Spleen (tissue), 11 donors: Measurements from ENCODE around the gene NPY5R. TPM values are rescaled to one million over a fixed set of nuclear protein-coding genes. Genes with fewer than 3 reads are reported as not detected.

Experiments
- DNase-seq: peaks from one replicate; pipeline ENCODE4 v3.0.0-alpha.2; 2020
- H3K27ac ChIP-seq, 8 donors: fragments of 200-600 bp; sonication (generic) in 7 of 8; 1 replicate in 4 of 8; 2 replicates in 4 of 8; pipeline versions ENCODE4 v1.5.0 to v1.8.0; 2016 to 2021; ENCODE audit warnings: inconsistent platforms in 4 of 8, mild to moderate bottlenecking in 4 of 8, moderate library complexity in 1 of 8
- H3K27me3 ChIP-seq, 7 donors: fragments of 200-600 bp; sonication (generic) in 6 of 7; replicated peaks in 1 of 7; 1 replicate in 4 of 7; 2 replicates in 3 of 7; pipeline versions ENCODE4 v1.5.0 to v1.8.0; 2016 to 2021; ENCODE audit warnings: inconsistent platforms in 3 of 7, mild to moderate bottlenecking in 1 of 7
- H3K36me3 ChIP-seq, 6 donors: fragments of 200-600 bp; sonication (generic) in 5 of 6; 1 replicate in 4 of 6; 2 replicates in 2 of 6; pipeline versions ENCODE4 v1.5.0 to v1.8.0; 2016 to 2021; ENCODE audit warnings: inconsistent platforms in 2 of 6
- H3K4me1 ChIP-seq, 6 donors: fragments of 200-600 bp; sonication (generic) in 5 of 6; 1 replicate in 3 of 6; 2 replicates in 3 of 6; pipeline versions ENCODE4 v1.5.0 to v1.8.0; 2016 to 2021; ENCODE audit warnings: inconsistent platforms in 3 of 6
- H3K4me3 ChIP-seq, 8 donors: fragments of 200-600 bp; sonication (generic) in 7 of 8; 1 replicate in 4 of 8; 2 replicates in 4 of 8; pipeline versions ENCODE4 v1.5.0 to v1.8.0; 2016 to 2021; ENCODE audit warnings: inconsistent platforms in 4 of 8, mild to moderate bottlenecking in 4 of 8, moderate library complexity in 2 of 8
- H3K9me3 ChIP-seq, 8 donors: fragments of 200-600 bp; sonication (generic) in 7 of 8; 1 replicate in 4 of 8; 2 replicates in 4 of 8; pipeline versions ENCODE4 v1.5.0 to v1.8.0; 2016 to 2021; ENCODE audit warnings: inconsistent platforms in 4 of 8
- POLR2A ChIP-seq, 3 donors: fragments of 450-650 bp; IDR thresholded peaks; one replicate each; pipeline ENCODE4 v1.5.1; 2017; ENCODE audit warnings: antibody characterized with exemption in 3 of 3, mild to moderate bottlenecking in 1 of 3
- POLR2AphosphoS5 ChIP-seq, 3 donors: sonication (generic); formaldehyde crosslinking; IDR thresholded peaks; one replicate each; pipeline ENCODE4 v1.5.1; 2017; ENCODE audit warnings: antibody characterized with exemption in 3 of 3
- WGBS, 5 donors: extraction: QIAGEN DNeasy Blood & Tissue Kit in 3 of 5; methylation state at CpG; one replicate each; pipeline versions ENCODE4 v1.1.5 to v1.1.7; 2013 to 2018; 5-methylcytosine and 5-hydroxymethylcytosine counted together
- intact Hi-C: fragments of 100-400 bp; cut with DNase I; formaldehyde crosslinking; loops from one replicate; pipeline ENCODE4 v1.15.0; 2023; ENCODE audit warnings: low total_unique reads
- polyA plus RNA-seq, 3 donors: library from polyadenylated mRNA; stranded (reverse); fragments of 200-250 nt; gene quantifications; one replicate each; pipeline ENCODE4 v1.2.1, GENCODE V29; 2013
- total RNA-seq, 7 donors: library from RNA; depleted of rRNA in 3 of 7; stranded (reverse); fragments of >200 nt in 3 of 7; fragmentation: NEBNext Ultra II Directional in 4 of 7; extraction: Animal tissue kit (Norgen Biotek cat#: 25700) in 4 of 7; gene quantifications; one replicate each; pipeline versions ENCODE4 v1.1.0 to v1.2.1, GENCODE V29; 2016 to 2021
- TF ChIP-seq, protein P1 (sequence below), 11 experiments: fragments of 200-600 bp in 7 of 11; fragments of 450-650 bp in 4 of 11; sonication (generic) in 4 of 11; IDR thresholded peaks in 8 of 11; conservative IDR thresholded peaks in 3 of 11; 1 replicate in 7 of 11; 2 replicates in 4 of 11; pipeline versions ENCODE4 v1.4.0 to v1.8.0; 2016 to 2021; ENCODE audit warnings: antibody characterized with exemption in 11 of 11, inconsistent platforms in 4 of 11, mild to moderate bottlenecking in 1 of 11
- donor health status: healthy with polysubstance abuse.
- donor health status: DM: no; HTN: no; CAD: no; lungs with moderate emphysema.
- donor health status: DM: no; HTN: no; CAD: no.
- donor health status: Bipolar disorder and iron deficiency.
- donor health status: healthy.
- donor health status: DM: no; HTN: no; CAD: no.
- donor health status: DM: yes; HTN: yes; CAD: no.

The NPY5R gene
- total and polyA plus RNA-seq, 10 donors: 0.77 to 8.4 (median 4.6) TPM

DNA sequence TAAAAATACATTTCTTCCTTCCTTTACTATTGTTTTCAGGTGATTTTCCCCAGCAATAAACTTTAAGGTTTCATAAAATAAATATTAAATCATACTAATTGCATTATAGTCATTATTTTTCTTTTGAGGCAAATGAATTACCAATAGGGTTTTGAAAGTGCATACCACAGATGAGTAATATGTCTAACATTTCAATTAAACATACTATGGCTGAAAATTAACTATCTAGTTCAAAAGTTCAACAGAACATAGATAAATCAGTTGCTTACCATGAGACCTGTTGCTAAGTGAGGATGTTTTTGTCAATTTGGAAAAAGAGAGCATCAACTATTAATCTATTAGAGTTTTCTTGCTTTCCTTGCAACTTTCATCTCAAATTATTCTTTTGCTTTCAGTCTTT, 35.0 kb downstream of the NPY5R start:
- H3K4me1 ChIP-seq: no peaks in the 10 kb centered on the region
- TF ChIP-seq POLR2AphosphoS5 (IDR thresholded peaks at IDR 0.05) (no peak), POLR2A (IDR thresholded peaks at IDR 0.05) (no peak)
- TF ChIP-seq, protein P1, sequence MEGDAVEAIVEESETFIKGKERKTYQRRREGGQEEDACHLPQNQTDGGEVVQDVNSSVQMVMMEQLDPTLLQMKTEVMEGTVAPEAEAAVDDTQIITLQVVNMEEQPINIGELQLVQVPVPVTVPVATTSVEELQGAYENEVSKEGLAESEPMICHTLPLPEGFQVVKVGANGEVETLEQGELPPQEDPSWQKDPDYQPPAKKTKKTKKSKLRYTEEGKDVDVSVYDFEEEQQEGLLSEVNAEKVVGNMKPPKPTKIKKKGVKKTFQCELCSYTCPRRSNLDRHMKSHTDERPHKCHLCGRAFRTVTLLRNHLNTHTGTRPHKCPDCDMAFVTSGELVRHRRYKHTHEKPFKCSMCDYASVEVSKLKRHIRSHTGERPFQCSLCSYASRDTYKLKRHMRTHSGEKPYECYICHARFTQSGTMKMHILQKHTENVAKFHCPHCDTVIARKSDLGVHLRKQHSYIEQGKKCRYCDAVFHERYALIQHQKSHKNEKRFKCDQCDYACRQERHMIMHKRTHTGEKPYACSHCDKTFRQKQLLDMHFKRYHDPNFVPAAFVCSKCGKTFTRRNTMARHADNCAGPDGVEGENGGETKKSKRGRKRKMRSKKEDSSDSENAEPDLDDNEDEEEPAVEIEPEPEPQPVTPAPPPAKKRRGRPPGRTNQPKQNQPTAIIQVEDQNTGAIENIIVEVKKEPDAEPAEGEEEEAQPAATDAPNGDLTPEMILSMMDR (IDR thresholded peaks at IDR 0.05 in 8 of 11, conservative IDR thresholded peaks at IDR 0.05 in 3 of 11): no peak
- DNase-seq: no peak
- no peaks in the 10 kb centered on the region for H3K9me3 ChIP-seq
- intact Hi-C loops: no loop called here
- H3K27ac ChIP-seq: no peak overlapping the region
- peaks cover 0 to 3% (median 0%) of the 10 kb centered on the region in 7 donors for H3K27me3 ChIP-seq
- no peaks in the 10 kb centered on the region for H3K36me3 ChIP-seq
- H3K4me3 ChIP-seq: no peak overlapping the region

DNA sequence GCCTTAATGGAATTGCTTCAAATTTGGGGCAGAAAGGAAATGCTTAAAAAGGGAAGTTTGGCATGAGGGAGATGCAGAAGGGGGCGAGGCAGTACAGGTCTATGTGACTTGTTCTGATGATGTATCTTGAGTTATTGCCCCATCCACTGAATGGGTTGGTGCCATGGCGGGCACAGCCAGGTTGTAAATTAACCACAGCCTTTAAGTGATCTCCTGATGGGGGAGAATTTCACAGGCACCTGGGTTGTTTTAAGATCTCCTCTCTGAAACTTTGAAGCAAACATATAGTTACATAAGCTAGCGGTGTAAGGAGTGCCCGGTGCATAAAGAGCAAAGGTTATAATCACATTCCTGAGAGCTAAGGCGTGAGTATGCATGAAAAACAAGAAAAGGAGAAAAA, 37.0 kb downstream of the NPY5R start:
- no peak for DNase-seq
- Histone ChIP-seq H3K4me3 (no peak overlapping the region), H3K36me3 (no peaks in the 10 kb centered on the region), H3K4me1 (no peaks in the 10 kb centered on the region), H3K27me3 (peaks cover 0 to 3% (median 0%) of the 10 kb centered on the region in 7 donors), H3K9me3 (no peaks in the 10 kb centered on the region), H3K27ac (no peak overlapping the region)
- TF ChIP-seq POLR2AphosphoS5 (IDR thresholded peaks at IDR 0.05) (no peak), POLR2A (IDR thresholded peaks at IDR 0.05) (no peak)
- TF ChIP-seq, protein P1 (IDR thresholded peaks at IDR 0.05 in 8 of 11, conservative IDR thresholded peaks at IDR 0.05 in 3 of 11): no peak
- 58 to 75% (median 70%) methylated on average over 5 of the region's 5 CpGs for WGBS, 5 donors
- intact Hi-C loops: no loop called here

DNA sequence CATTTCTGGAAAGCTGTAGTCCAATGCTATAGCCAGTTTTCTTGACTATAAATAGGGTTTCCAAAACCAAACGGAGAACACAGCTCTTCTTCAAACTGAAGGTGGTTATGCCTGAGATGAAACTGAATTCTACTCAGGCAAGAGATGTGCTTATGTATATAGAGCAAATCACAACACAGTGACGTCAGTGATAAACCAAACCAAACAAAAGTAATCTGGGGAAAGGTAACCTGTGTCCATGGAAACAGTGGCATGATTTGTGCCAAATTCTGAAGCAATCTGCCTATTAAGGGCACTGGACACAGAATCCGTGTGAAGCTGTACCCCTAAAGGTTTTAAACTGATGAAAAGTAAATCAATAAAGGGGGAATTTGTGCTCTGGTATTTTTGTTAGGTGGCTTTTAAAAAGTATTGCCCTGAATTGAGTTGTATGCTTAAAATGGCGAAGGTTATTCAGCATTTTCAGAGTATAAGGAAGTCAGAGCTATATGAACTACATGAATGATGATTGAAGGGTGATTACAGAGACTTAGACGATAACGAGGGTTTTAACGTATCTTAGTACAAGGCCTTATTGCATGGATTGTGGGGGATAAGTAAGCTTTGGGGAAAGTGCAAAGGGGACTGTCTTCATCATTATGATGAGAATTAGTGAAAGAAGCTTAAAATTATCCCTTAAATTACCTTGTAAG, 38.6 kb downstream of the NPY5R start:
- H3K27me3 ChIP-seq: peaks cover 0 to 3% (median 0%) of the 10 kb centered on the region in 7 donors
- no peaks in the 10 kb centered on the region for H3K36me3 ChIP-seq
- H3K4me1 ChIP-seq: no peaks in the 10 kb centered on the region
- 79 to 86% (median 84%) methylated on average over 7 of the region's 7 CpGs for WGBS, 5 donors
- no peak overlapping the region for H3K4me3 ChIP-seq
- intact Hi-C loops: no loop called here
- no peak overlapping the region for H3K27ac ChIP-seq
- no peaks in the 10 kb centered on the region for H3K9me3 ChIP-seq
- no peak for DNase-seq
- no peak for TF ChIP-seq POLR2A (IDR thresholded peaks at IDR 0.05)
- TF ChIP-seq, protein P1 (IDR thresholded peaks at IDR 0.05 in 8 of 11, conservative IDR thresholded peaks at IDR 0.05 in 3 of 11): no peak
- no peak for TF ChIP-seq POLR2AphosphoS5 (IDR thresholded peaks at IDR 0.05)

DNA sequence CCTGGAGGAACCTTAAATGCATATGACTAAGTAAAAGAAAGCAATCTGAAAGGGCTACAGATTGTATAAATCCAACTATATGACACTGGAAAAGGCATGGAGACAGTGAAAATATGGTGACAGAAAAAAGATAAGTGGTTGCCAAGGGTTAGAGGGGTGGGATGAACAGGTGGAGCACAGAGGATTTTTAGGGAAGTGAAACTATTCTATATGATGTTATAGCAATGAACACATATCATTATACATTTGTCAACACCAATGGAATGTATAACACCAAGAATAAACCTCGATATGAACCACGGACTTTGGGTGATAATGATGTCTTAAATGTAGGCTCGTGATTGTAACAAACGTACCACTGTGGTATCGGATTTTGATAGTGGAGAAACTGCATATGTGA, 40.7 kb downstream of the NPY5R start:
- Histone ChIP-seq H3K4me1 (no peaks in the 10 kb centered on the region), H3K9me3 (no peaks in the 10 kb centered on the region), H3K27me3 (peaks cover 0 to 3% (median 0%) of the 10 kb centered on the region in 7 donors), H3K36me3 (no peaks in the 10 kb centered on the region), H3K27ac (no peak overlapping the region), H3K4me3 (no peak overlapping the region)
- intact Hi-C loops: no loop called here
- TF ChIP-seq POLR2A (IDR thresholded peaks at IDR 0.05): no peak
- TF ChIP-seq, protein P1 (IDR thresholded peaks at IDR 0.05 in 8 of 11, conservative IDR thresholded peaks at IDR 0.05 in 3 of 11): no peak
- TF ChIP-seq POLR2AphosphoS5 (IDR thresholded peaks at IDR 0.05): no peak
- 83 to 90% (median 86%) methylated on average over 5 of the region's 5 CpGs for WGBS, 5 donors
- no peak for DNase-seq
